Anterior cingulate cortex (tissue), 58 donors: Measurements from ENCODE around the gene IFITM1.

Experiments used
- DNase-seq, 58 donors: peaks; one replicate each; lab custom pipeline; 2025; lab: John Stamatoyannopoulos, UW

Gene IFITM1

DNA sequence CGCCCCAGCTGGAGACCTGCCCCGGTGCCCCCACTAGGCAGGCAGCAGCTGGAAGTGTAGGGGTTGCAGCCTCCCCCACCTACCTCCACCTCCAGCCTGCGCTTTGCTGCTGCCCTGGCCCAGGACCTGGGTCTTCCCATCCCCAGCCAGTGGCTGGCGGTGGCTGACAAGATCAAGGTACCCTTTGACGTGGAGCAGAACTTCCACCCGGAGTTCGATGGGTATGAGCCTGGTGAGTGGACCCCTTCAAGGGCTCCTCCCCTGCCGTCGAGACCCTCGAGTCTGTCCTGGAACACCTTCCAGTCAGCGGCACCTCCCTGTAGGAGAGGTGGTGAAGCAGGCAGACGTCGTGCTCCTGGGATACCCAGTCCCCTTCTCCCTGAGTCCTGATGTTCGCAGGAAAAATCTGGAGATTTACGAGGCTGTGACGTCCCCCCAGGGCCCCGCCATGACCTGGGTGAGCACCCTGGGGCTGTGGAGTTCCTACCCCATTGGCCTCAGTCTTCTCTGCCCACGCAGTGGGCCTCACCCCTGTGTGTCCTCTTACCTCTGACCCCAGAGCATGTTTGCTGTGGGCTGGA is 20.5 kb upstream of the IFITM1 start:
- no peak for DNase-seq

DNA sequence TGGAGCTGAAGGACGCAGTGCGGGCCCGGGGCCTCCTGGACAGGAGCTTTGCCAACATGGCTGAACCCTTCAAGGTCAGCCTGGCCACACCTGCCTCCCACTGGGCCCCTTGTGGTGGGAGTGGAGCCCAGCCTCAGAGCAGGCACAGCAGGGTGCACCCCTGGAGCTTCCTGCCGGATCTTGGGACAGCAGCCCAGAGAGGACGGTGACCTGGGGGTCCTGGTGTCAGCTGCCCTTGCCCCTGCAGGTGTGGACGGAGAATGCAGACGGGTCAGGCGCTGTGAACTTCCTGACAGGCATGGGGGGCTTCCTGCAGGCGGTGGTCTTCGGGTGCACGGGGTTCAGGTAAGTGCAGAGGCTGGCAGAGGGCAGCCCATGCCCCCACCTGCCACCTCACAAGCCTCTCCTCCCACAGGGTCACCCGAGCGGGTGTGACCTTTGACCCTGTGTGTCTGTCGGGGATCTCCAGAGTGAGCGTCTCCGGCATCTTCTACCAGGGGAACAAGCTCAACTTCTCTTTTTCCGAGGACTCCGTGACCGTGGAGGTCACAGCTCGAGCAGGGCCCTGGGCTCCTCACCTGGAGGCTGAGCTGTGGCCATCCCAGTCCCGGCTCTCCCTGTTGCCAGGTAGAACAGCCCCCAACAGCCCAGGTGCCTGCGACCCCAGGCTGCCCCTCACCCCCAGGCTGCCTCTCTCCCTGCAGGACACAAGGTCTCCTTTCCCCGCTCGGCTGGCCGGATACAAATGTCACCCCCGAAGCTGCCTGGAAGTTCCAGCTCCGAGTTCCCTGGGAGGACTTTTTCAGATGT is 19.8 kb upstream of the IFITM1 start:
- DNase-seq: no peak

DNA sequence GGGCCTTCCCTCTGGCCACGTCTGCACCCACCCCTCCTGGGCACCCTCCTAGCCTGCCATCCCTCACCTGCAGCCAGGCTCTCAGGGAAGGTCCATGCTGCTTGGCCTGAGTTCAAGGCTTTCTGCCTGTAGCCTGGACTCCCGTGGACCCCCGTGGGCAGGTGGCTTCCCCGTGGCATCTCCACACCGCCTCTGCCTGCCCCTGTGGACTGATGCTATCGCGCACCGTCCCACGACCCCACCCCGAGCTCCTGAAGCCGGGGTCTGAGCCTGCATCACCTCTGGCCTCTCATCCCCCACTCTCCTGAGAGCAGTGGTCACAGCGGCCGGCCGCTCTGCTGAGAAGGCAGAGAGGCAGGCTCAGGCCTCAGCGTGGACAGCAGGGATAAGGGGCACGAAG is 19.1 kb upstream of the IFITM1 start:
- no peak for DNase-seq

DNA sequence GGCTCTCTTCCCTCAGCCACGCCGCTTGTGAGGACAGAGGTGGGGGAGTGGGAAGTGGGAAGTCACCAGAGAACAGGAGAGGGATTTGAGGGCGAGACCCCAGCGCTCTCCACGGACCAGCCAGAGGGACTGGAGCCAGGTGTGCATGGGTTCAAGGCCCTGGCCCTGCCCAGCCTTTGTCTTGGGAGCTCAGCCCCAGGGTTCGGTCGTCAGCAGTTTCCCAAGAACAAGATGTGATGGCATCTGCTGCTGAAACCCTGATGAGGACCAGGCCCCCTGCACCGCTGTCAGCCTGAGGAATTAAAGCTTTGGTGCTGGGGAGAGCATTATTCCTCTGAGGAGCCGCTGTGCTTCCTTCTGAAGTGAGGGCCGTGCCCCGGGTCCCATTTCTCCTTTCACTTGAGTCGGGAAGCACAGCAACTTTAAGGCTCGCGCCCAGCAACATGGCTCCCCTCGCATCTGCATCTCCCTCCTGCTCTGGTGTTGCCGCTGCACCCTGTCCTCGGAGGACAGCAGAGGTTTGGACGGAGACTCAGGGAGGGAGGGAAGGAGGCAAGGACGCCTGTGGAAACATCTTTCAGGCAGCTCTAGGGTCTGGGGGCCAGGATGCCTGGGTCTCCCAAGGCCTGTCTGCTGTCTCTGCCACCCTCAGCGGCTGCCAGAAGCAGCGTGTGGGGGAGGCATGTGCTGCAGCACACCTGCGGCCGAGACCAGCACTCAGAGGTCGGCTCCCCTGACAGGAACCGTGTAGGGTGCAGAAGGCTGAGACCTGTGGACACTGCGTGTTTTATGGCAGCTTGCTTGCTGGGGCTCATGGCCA is 18.3 kb upstream of the IFITM1 start:
- DNase-seq: no peak

DNA sequence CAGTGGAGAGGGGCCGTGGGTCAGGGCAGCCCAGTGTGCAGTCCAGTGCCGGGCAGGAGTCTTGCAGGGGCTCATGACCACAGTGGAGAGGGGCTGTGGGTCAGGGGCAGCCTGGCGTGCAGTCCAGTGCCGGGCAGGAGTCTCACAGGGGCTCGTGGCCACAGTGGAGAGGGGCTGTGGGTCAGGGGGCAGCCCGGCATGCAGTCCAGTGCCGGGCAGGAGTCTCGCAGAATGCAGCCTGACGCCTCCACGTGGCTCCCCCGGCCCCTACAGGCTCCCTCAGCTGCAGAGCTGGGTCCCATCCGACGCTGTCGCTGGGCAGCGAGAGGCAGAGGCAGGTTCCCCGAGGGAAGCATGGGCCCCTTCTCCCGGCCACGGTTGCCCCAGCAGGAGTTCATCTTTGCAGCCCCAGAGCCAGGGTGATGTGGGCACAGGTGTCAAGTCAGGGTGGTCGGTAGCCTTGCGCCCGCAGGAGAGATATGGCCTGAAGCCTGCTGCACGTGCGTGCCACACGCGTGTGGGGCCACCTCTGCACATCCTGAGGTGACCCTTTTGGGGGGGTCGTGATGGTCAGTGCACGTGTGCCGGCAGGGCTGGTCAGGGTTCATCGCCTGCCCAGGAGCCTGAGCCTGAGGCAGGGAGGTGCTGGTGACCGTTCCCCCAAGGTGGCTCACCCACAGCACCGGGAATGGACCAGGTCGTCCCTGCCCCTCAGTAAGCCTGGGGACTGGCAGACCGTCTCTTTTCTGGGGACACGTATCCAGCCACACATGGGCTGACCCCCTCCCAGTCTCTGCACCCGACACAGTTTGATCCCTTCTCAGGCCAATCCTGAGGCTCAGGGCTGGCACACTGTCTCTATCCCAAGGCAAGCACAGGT is 17.4 kb upstream of the IFITM1 start:
- no peak for DNase-seq

DNA sequence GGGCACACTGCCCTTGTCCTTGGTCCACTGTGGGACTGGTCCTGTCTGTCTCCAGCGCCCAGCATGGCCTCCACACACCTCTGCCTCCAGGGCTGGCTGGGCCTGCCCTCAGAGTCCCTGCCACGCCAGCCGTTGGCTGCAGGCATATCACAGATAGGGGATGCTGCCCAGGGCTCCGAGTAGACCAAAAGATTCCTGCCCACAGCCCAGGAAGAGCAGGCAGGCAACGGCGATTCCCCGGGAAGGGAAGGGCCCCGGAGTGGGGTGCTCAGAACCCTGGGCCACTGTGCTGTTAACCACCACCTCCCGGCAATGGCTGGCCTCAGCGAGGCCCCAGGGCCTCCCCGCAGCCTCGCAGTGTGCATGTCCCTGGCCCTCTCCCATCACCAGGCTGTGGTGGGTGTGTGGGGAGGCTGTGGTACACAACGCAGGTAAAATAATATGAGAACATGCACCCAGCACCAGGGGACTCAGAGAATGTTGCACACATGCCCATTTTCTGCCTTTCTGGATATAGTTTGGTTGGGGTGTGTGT is 16.7 kb upstream of the IFITM1 start:
- no peak for DNase-seq

DNA sequence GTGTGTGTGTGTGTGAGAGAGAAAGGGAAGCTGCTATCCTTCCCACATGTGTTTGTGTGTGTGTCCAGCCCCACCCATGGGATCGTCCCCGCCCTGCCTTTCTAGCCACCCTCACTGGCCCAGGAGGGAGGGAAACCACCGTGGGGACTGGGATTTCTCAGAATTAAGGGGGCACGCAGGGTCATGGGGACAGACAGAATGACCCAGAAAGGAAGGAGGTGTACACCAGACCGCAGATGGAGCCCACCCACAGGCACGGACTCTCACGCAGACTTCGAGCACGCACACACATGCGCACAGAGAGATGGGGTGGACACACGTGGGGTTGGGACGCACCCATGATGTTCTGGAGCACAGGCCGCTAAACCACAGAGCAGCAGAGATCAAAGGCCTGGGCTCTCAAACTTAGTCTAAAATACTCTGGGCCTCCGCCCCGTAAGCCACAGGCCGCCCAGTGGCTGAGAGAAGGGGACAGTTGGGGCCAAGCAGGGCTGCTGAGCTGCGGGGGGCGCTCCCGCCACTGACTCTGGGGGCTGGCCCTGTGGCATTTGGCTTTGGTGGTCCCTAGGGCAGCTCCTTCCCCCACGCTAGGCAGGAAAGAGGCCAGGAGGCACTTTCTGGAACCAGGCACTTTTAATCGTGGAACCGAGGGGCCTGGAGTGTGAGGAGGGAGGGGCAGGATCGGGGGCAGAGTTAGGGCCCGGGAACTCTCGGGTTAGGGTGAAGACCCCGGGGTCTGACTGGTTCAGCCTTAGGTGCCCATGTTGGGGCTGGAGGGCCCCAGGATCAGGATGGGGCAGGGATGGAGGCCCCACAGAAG is 16.0 kb upstream of the IFITM1 start:
- DNase-seq: no peak

DNA sequence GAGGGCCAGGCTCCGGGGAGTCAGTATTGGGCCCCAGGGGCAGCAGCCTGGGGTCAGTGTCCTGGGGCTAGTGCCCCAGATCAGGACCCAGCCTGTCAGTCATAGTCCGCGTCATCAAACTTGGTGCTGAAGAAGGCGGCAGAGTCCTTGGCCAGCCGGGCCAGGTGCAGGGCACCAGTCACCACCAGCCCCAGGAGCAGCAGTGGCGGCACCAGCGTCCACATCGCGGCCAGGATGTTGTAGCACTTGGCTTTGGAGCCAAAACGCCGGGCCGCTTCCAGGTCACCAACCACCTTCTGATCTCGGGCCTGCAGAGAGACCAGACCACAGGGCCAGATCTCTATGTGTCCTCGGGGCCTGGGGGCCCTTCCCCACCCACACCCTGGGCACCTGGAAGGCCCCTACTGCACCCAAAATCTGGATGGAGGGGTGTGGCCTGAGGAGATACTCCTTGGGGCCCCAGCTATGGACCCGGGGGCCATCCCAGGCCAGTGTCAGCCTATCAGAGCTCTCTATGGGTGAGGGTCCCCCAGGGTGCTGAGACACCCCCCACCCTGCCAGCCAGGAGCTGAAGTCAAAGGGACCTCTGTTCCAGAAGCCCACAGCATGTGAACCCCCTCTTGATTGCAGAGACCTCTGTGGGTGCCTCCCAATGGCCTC is 15.3 kb upstream of the IFITM1 start:
- DNase-seq: no peak

DNA sequence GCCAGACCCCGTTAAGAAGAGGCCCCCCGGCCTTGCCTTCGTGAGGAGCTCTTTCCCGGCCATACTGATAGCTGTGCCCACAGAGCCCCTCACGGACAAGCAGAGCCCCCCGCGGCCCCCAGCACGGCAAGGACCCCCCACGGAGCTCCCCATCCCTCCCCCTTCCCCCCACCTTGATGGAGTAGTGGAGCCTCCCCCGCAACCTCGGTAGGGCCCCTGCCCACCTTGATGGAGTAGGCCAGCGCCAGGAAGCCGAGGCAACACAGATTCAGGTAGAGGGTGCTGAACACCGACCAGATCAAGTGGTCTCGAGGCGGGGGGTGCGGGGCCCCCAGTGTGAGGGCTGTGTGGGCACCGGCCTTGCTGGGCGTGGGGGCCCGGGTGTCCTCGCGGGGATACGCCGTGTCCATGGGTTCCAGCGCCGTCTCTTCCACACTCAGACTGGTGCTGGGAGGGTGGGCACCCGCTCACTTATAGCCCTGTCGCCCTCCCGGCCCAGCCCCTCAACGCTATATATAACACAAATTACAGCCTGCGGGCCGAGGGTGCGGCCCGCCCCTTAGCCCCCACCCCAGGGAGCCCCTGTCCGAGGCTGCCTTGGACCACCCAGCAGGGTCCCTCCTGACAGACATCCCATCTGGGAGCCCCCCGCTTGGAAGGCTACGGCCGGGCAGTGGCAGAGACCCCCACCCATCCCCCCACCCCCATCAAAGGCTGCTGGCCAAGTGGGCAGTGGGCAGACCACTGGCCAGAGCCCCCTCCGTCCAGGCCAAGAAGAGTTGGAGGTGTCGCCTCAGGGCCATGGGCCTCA is 14.6 kb upstream of the IFITM1 start, which contains the start of gene IFITM5:
TSS of gene IFITM5 (minus strand) at position 446 of the 811 bp plus-strand sequence. CDS start at position 410, 36 bp downstream.
- no peak for DNase-seq

DNA sequence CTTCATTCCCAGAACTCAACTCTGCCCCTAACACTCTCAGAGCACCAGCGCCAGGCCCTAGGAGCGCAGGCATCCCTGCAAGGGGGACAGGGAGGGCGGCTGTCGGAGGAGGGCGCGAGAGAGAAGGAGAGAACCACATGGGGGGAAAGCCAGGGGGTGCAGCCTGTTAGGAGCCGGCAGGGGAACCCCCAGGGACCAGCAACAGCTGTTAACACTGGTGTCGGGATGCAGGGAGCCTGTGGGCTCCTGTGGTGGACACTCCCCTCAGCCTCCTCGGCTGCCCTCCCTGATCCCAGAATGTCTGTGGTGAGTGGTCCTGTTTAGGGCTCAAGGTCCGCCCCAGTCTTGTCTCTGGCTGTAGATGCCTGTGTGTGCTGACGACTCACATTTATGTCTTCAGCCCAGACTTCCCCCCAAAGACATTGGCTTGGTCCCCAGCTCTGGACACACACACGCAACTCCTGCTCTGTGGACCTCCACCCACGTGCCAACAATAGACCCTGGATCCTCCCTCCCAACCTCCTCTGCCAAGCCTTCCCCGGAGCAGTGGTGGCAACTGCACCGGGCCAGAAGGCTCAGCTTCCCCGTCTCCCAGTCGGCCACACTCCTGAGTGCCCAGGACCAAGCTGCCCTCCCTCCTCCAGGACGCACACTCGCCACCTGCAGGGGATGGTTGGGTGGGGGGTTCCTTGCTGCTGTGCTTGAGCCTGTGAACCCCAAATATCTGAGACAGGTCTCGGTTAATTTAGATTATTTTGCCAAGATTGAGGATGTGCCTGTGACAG is 13.7 kb upstream of the IFITM1 start:
- DNase-seq: no peak

DNA sequence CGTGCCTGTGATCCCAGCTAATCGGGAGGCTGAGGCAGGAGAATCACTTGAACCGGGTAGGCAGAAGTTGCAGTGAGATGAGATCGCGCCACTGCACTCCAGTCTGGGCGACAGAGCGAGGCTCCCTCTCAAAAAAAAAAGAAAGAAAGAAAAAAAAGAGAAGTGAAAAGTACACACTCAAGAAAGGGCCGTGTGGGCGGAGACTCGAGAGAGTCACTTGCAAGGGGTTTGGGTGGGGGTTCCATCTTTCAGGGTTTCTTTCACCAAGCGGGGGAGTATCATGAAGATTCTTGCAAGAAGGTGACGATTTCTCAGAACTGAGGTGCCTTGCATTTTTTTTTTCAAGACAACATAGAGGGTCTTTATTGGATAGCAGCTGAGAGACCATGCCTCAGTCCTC is 10.5 kb upstream of the IFITM1 start:
- no peak for DNase-seq

DNA sequence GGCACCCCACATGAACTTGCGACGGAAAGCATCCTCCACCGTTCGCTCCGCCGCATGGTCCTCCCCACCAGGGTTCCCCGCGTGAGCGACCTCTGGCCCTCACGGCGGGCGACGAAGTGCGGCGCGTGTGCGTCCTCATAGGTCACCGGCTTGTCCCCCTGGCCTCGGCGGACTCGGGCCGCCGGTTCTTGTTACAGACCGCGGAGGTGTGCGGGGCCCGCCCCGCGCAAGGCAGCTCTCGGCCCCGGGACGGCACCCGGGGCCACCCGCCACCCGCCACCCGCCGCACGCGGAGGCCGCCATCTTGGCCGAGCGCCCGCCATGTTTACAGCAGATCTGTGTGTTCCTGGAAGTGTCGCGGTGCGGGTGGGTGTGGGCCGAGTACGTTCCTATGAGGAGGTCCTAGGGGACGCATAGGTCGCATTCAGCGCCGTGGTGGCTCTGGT is 9.8 kb upstream of the IFITM1 start:
- DNase-seq: no peak

DNA sequence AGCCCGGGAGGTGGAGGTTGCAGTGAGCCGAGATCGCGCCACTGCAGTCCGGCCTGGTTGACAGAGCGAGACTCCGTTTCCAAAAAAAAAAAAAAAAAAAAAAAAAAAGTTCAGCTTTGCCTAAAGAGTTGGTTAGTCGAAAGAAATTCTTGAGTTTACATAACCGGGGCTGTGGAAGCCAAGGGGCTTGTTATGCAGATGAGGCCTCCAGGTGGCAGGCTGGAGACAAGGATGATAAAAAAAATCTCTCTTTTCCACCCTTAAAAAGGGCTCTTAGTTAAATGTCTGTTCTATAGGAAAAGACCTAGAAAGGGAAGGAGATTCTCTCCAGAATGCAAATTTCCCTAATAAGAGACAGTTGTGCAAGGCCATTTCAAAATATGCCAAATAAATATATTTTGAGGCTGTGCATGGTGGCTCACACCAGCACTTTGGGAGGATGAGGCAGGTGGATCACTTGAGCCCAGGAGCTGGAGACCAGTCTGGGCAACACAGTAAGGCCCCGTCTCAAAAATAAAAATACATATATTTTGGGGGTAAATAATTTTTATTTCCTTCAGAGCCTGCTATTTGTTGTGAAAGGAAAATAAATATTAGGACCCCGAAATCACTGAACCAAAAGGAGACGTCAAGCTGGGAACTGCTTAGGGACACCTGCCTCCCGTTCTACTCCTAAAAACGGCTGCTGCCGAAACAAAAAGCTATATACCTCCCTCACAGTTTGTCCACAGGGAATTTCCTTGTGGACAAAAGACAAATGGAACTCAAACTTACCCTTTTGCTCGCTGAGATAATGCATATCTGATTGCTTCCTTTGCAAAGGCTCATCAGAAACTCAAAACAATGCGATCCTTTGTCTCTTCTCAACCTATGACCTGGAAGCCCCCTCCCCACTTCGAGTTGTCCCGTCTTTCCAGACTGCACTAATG is 8.7 kb upstream of the IFITM1 start:
- DNase-seq: peak in 11 of 58 donors; percentile 11 to 69 (median 24)

DNA sequence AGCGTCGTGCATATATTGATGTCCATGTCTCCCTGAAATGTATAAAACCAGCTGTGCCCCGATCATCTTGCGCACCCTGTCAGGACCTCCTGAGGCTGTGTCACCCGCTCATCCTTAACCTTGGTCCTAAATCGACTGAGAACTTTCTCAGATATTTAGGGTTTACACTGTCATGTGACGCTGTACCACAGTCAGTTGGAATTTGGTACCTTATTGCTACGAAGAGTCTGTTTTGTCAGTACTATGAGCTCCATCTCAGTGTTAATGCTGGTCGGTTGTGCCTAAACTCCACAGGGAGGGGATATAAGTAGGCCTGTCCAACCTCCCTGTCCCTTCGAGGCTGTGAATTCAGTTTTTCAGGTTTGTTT is 8.0 kb upstream of the IFITM1 start:
- no peak for DNase-seq

DNA sequence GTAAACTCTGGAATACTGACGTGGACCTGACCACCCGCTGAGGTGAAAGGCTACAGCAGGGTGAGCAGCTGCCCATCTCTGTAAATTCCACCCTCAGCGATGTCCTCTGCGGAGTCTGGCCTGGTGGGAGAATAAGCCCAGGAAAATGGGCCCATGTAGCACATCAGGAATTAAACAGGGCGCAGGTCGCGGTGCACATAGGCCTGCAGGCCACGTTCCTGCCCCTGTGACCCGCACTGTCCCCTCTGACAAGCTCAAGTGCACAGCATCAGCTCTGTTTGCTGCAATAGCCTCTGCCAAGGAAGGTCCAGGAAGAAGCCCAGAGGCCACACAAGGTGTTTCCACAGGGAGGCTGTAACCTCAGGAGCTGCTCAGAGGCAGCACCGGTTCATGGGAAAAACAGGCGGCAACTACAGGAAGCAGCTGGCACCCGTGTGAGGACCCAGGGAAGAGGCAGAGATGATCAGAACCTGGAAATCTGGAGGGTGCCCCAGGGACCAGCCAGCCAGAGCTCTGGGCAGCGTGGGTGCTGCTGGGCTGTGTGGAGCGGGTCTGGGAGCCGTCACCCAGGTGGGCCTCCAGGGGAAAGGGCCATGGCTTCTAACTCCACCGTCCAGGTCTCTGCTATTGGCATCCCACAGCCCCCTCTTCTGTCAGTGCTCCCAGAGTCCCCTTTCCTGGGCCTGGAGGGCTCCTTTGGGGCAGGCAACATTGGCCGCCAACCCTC is 7.0 kb upstream of the IFITM1 start:
- no peak for DNase-seq
